OCI-LY1 (cell line): Measurements from ENCODE around the gene SPOCK1.

ENCODE experiments used
- H2AFZ ChIP-seq: fragments of 200-600 bp; sonication (generic), shearing (Covaris generic); 2 replicates; pipeline ENCODE4 v1.6.0; 2014; ENCODE audit warnings: antibody characterized with exemption, mild to moderate bottlenecking, low read length
- H3F3A ChIP-seq: fragments of 200-600 bp; sonication (generic), shearing (Covaris generic); 2 replicates; pipeline ENCODE4 v1.6.0; 2014; ENCODE audit warnings: mild to moderate bottlenecking, antibody characterized with exemption, low read length, moderate library complexity; ENCODE audit not compliant: insufficient read depth
- H3K27ac ChIP-seq: fragments of 200-600 bp; sonication (generic); 2 replicates; pipeline ENCODE4 v1.5.1; 2014; ENCODE audit warnings: low read length, mixed run types, mild to moderate bottlenecking, low read depth; ENCODE audit not compliant: poor library complexity, severe bottlenecking
- H3K27me3 ChIP-seq: fragments of 200-600 bp; sonication (generic); 2 replicates; pipeline ENCODE4 v1.6.0; 2014; ENCODE audit warnings: antibody characterized with exemption, mild to moderate bottlenecking, low read length, moderate library complexity; ENCODE audit not compliant: insufficient read depth
- H3K36me3 ChIP-seq: fragments of 200-600 bp; sonication (generic); 2 replicates; pipeline ENCODE4 v1.6.1; 2014; ENCODE audit warnings: mild to moderate bottlenecking, antibody characterized with exemption, low read length, moderate library complexity, mixed read lengths; ENCODE audit not compliant: insufficient read depth
- H3K4me1 ChIP-seq: fragments of 200-600 bp; sonication (generic); 2 replicates; pipeline ENCODE4 v1.5.1; 2014; ENCODE audit warnings: mild to moderate bottlenecking, low read length, moderate library complexity; ENCODE audit not compliant: insufficient read depth, severe bottlenecking
- H3K4me2 ChIP-seq: fragments of 200-600 bp; sonication (generic), shearing (Covaris generic); 2 replicates; pipeline ENCODE4 v1.6.1; 2014; ENCODE audit warnings: low read length
- H3K4me3 ChIP-seq: fragments of 200-600 bp; sonication (generic); 2 replicates; pipeline ENCODE4 v1.5.1; 2014; ENCODE audit warnings: low read length, low read depth, mild to moderate bottlenecking, mixed read lengths; ENCODE audit not compliant: poor library complexity, severe bottlenecking
- H3K79me2 ChIP-seq: fragments of 200-600 bp; shearing (Covaris generic); 2 replicates; pipeline ENCODE4 v1.6.1; 2016; ENCODE audit warnings: mixed run types, low read length, mixed read lengths; ENCODE audit not compliant: insufficient read depth
- H3K9ac ChIP-seq: fragments of 200-600 bp; sonication (generic), shearing (Covaris generic); 2 replicates; pipeline ENCODE4 v1.6.1; 2014; ENCODE audit warnings: mild to moderate bottlenecking, low read length, mixed read lengths
- H3K9me2 ChIP-seq: fragments of 200-600 bp; sonication (generic), shearing (Covaris generic); 2 replicates; pipeline ENCODE4 v1.6.1; 2014; ENCODE audit warnings: low read depth, mild to moderate bottlenecking, low read length, mixed read lengths
- H3K9me3 ChIP-seq: fragments of 200-600 bp; shearing (Covaris generic); 2 replicates; pipeline ENCODE4 v1.6.1; 2014; ENCODE audit warnings: low read length, mixed read lengths
- H4K20me1 ChIP-seq: fragments of 200-600 bp; sonication (generic), shearing (Covaris generic); 2 replicates; pipeline ENCODE4 v1.6.0; 2016; ENCODE audit warnings: mild to moderate bottlenecking, low read length; ENCODE audit not compliant: insufficient read depth
- EZH2 ChIP-seq: fragments of 200-600 bp; sonication (generic), shearing (Covaris generic); IDR thresholded peaks from 2 replicates; pipeline ENCODE4 v1.8.0; 2017; ENCODE audit warnings: borderline replicate concordance, mixed run types, mild to moderate bottlenecking, antibody characterized with exemption, low read length, moderate library complexity, mixed read lengths
- TF ChIP-seq, protein P1 (sequence below): fragments of 200-600 bp; sonication (generic), shearing (Covaris generic); IDR thresholded peaks from 2 replicates; pipeline ENCODE4 v1.5.1; 2017; ENCODE audit warnings: mild to moderate bottlenecking, antibody characterized with exemption, low read length, moderate library complexity, mixed read lengths

Gene SPOCK1

DNA sequence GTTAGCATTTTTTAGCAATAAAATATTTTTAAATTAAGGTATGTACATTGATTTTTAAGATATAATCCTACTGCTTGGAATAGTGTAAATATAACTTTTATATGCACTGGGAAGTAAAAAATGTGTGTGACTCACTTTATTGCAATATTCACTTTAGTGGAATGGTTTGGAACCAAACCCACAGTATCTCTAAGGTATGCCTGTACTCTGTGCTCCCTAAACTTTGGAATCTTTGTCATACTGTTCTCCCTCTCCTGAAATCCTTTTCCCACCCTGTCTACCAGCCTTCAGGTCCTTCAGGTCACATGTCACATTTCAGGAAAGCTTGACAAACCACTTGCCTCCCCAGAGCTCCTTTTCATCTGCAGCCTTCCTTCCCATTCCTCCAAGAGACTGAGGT, 308.7 kb downstream of the SPOCK1 start:
- no peak for TF ChIP-seq EZH2
- TF ChIP-seq, protein P1, sequence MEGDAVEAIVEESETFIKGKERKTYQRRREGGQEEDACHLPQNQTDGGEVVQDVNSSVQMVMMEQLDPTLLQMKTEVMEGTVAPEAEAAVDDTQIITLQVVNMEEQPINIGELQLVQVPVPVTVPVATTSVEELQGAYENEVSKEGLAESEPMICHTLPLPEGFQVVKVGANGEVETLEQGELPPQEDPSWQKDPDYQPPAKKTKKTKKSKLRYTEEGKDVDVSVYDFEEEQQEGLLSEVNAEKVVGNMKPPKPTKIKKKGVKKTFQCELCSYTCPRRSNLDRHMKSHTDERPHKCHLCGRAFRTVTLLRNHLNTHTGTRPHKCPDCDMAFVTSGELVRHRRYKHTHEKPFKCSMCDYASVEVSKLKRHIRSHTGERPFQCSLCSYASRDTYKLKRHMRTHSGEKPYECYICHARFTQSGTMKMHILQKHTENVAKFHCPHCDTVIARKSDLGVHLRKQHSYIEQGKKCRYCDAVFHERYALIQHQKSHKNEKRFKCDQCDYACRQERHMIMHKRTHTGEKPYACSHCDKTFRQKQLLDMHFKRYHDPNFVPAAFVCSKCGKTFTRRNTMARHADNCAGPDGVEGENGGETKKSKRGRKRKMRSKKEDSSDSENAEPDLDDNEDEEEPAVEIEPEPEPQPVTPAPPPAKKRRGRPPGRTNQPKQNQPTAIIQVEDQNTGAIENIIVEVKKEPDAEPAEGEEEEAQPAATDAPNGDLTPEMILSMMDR: no peak
- Histone ChIP-seq H3K36me3 (no peaks in the 10 kb centered on the region), H3K9me3 (no peaks in the 10 kb centered on the region), H3K79me2 (no peaks in the 10 kb centered on the region), H3K9ac (no peak overlapping the region), H3K27me3 (no peaks in the 10 kb centered on the region; the same call in 1 of the 2 replicates), H4K20me1 (no peaks in the 10 kb centered on the region), H3F3A (no peaks in the 10 kb centered on the region), H3K27ac (no peak overlapping the region), H2AFZ (no peak overlapping the region), H3K4me1 (no peaks in the 10 kb centered on the region), H3K4me3 (no peak overlapping the region), H3K4me2 (no peak overlapping the region), H3K9me2 (no peaks in the 10 kb centered on the region)

DNA sequence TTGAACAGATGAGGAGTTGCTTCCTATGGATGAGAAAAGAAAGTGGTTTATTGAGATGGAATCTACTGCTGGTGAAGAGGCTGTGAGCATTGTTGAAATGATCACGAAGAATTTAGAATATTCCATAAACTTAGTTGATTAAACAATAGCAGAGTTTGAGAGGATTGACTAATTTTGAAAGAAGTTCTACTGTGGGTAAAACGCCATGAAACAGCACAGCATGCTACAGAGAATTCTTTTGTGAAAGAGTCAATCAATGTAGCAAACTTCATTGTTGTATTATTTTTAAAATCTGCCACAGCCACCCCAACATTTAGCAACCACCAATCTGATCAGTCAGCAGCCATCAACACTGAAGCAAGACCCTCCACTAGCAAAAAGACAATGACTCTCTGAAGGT, 309.1 kb downstream of the SPOCK1 start:
- Histone ChIP-seq H3K36me3 (no peaks in the 10 kb centered on the region), H3F3A (no peaks in the 10 kb centered on the region), H3K4me1 (no peaks in the 10 kb centered on the region)

DNA sequence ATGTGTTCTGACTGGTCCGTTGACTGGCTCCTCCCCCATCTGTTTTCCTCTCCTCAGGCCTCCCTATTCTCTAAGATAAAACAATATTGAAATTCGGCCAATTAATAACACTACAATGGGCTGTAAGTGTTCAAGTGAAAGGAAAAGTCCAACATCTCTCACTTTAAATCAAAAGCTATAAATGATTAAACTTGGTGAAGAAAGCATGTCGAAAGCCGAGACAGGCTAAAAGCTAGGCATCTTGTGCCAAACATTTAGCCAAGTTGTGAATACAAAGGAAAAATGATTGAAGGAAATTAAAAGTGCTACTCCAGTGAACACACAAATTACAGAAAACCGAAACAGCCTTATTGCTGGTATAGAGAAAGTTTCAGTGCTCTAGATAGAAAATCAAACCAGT, 310.6 kb downstream of the SPOCK1 start:
- TF ChIP-seq, protein P1: no peak
- no peak for TF ChIP-seq EZH2
- Histone ChIP-seq H3K4me2 (no peak overlapping the region), H3K4me3 (no peak overlapping the region), H3K36me3 (no peaks in the 10 kb centered on the region), H3K9ac (no peak overlapping the region), H3K4me1 (no peaks in the 10 kb centered on the region), H4K20me1 (no peaks in the 10 kb centered on the region), H3K27ac (no peak overlapping the region), H3K9me2 (no peaks in the 10 kb centered on the region), H3F3A (no peaks in the 10 kb centered on the region), H3K79me2 (no peaks in the 10 kb centered on the region), H2AFZ (no peak overlapping the region), H3K9me3 (no peaks in the 10 kb centered on the region), H3K27me3 (no peaks in the 10 kb centered on the region; the same call in 1 of the 2 replicates)

More for the DNA sequence above, 309.1 kb downstream of the SPOCK1 start:
- Histone ChIP-seq H3K4me3 (no peak overlapping the region), H3K27ac (no peak overlapping the region), H3K9me2 (no peaks in the 10 kb centered on the region), H3K4me2 (no peak overlapping the region), H3K79me2 (no peaks in the 10 kb centered on the region), H4K20me1 (no peaks in the 10 kb centered on the region), H3K9me3 (no peaks in the 10 kb centered on the region), H3K27me3 (no peaks in the 10 kb centered on the region; the same call in 1 of the 2 replicates), H2AFZ (no peak overlapping the region), H3K9ac (no peak overlapping the region)
- no peak for TF ChIP-seq EZH2
- TF ChIP-seq, protein P1: no peak
